ENCODE data around the gene FOXJ1. TPM values are rescaled to one million over a fixed set of nuclear protein-coding genes. Genes with fewer than 3 reads are reported as not detected.

Gene FOXJ1
- total and polyA plus RNA-seq, 2 of the 13 experiments (the other 11 are each of a cell fraction or from before 2014, with no cell fraction given) = 0.98 to 1.6 TPM

GRCh38 chr17:76132574-76133338, 8.3 kb downstream of the FOXJ1 start (continued):
- TF ChIP-seq STAT5B (CRISPR knock-in tag; IDR thresholded peaks at IDR 0.05) = no peak
- no peak for TF ChIP-seq ZFP36 (IDR thresholded peaks at IDR 0.05; ENCODE audit: borderline replicate concordance, low read depth, low read length, partially characterized antibody)
- peak; percentile 73; the same call in 1 of the 2 replicates for TF ChIP-seq THRA (CRISPR knock-in tag; IDR thresholded peaks at IDR 0.05; ENCODE audit: borderline replicate concordance)
- TF ChIP-seq KDM4B (CRISPR knock-in tag; IDR thresholded peaks at IDR 0.05) = no peak
- peak; percentile 68 for TF ChIP-seq ZNF18 (CRISPR knock-in tag; IDR thresholded peaks at IDR 0.05; ENCODE audit: insufficient replicate concordance)
- TF ChIP-seq ZBTB34 (CRISPR knock-in tag; IDR thresholded peaks at IDR 0.05) = no peak
- TF ChIP-seq ATAD3A (CRISPR knock-in tag; IDR thresholded peaks at IDR 0.05) = no peak
- TF ChIP-seq SMYD3 (CRISPR knock-in tag; IDR thresholded peaks at IDR 0.05) = no peak
- no peak for TF ChIP-seq GFI1 (CRISPR knock-in tag; IDR thresholded peaks at IDR 0.05; ENCODE audit: borderline replicate concordance)
- TF ChIP-seq ZNF879 (CRISPR knock-in tag; IDR thresholded peaks at IDR 0.05) = no peak
- TF ChIP-seq GPBP1L1 (CRISPR knock-in tag; IDR thresholded peaks at IDR 0.05) = no peak
- peak; percentile 98 for TF ChIP-seq SP5 (CRISPR knock-in tag; IDR thresholded peaks at IDR 0.05; ENCODE audit: borderline replicate concordance, low read depth)
- TF ChIP-seq BRF2 (CRISPR knock-in tag; IDR thresholded peaks at IDR 0.05) = no peak
- no peak for TF ChIP-seq GLI4 (CRISPR knock-in tag; IDR thresholded peaks at IDR 0.05; ENCODE audit: borderline replicate concordance)
